ENCODE results near the gene PITX3. TPM values are rescaled to one million over a fixed set of nuclear protein-coding genes. Genes with fewer than 3 reads are reported as not detected.

The PITX3 gene
- total RNA-seq, 1 donor from 2014 or later, result not detected

DNA sequence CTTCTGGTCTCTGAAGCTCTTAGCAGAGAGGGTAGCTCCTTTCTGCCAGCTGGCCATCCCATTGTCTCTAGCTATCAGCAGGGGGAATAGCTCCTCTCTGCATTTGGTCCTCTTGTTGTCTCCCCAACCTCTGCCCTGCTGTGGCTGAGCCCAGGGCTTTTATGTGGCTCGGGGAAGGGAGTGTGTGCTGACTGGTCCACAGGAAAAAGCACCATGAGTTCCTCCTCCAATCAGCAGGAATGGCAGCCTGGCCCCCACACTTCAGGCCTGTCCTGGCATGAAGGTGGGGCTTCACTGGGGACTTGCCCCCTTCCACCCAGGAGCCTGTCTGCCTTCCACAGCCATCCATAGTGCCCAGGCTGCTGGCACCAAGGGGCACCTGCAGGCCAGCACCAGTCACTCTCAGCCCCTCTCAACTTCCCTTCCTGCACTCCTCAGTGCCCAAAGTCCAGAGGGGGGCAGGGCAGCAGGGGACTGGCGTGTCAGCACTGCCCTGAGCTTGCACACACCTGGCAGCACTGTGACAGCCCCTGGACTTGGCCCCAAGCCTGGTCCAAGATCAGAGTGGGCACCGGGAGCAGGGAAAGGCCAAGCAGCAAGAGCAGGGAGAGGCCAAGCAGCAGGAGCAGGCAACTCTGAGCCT is 52.9 kb downstream of the PITX3 start:
- Mint-ChIP-seq H3K36me3 (ENCODE audit: low read depth) (peaks cover 15% of the 10 kb centered on the region), H3K27me3 (ENCODE audit: low read depth) (peaks cover 6% of the 10 kb centered on the region), H3K4me1 (no peaks in the 10 kb centered on the region), H3K9me3 (peaks cover 29% of the 10 kb centered on the region), H3K4me3 (no peak overlapping the region), H3K27ac (ENCODE audit: unreplicated experiment) (peak overlapping the region; percentile 35)
- DNase-seq (ENCODE audit: low read depth, low spot score), result no peak
- TF ChIP-seq, protein P1, sequence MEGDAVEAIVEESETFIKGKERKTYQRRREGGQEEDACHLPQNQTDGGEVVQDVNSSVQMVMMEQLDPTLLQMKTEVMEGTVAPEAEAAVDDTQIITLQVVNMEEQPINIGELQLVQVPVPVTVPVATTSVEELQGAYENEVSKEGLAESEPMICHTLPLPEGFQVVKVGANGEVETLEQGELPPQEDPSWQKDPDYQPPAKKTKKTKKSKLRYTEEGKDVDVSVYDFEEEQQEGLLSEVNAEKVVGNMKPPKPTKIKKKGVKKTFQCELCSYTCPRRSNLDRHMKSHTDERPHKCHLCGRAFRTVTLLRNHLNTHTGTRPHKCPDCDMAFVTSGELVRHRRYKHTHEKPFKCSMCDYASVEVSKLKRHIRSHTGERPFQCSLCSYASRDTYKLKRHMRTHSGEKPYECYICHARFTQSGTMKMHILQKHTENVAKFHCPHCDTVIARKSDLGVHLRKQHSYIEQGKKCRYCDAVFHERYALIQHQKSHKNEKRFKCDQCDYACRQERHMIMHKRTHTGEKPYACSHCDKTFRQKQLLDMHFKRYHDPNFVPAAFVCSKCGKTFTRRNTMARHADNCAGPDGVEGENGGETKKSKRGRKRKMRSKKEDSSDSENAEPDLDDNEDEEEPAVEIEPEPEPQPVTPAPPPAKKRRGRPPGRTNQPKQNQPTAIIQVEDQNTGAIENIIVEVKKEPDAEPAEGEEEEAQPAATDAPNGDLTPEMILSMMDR (conservative IDR thresholded peaks at IDR 0.05), result no peak

GRCh38 chr10:102185811-102186527 is 55.3 kb downstream of the PITX3 start:
- H3K36me3 Mint-ChIP-seq (ENCODE audit: low read depth), result peaks cover 12% of the 10 kb centered on the region

DNA sequence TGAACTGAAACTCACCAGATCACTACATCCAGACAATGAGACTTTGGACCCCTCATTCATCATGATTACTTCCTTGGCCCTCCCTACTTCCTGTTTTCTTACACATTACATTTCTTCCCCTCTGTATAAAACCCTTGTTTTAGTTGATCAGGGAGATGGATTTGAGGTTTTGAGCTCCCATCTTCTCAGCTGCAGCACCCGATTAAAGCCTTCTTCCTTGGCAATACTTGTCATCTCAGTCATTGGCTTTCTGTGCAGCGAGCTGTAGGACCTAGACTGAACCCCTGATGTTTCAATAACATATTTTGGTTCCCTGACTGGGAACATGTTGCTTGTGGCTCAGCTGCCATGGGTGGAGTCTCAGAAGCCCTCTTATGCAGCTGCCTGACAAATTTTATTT is 56.0 kb downstream of the PITX3 start:
- no peak for DNase-seq (ENCODE audit: low read depth, low spot score)
- peaks cover 6% of the 10 kb centered on the region for H3K27me3 Mint-ChIP-seq (ENCODE audit: low read depth)
- H3K36me3 Mint-ChIP-seq (ENCODE audit: low read depth), result peaks cover 12% of the 10 kb centered on the region
- no peaks in the 10 kb centered on the region for H3K4me1 Mint-ChIP-seq
- no peak overlapping the region for H3K4me3 Mint-ChIP-seq
- peaks cover 20% of the 10 kb centered on the region for H3K9me3 Mint-ChIP-seq
- H3K27ac Mint-ChIP-seq (ENCODE audit: unreplicated experiment), result no peak overlapping the region
- TF ChIP-seq, protein P1 (conservative IDR thresholded peaks at IDR 0.05), result no peak

More at GRCh38 chr10:102185811-102186527, 55.3 kb downstream of the PITX3 start:
- H3K4me3 Mint-ChIP-seq, result no peak overlapping the region
- TF ChIP-seq, protein P1 (conservative IDR thresholded peaks at IDR 0.05), result no peak
- peaks cover 20% of the 10 kb centered on the region for H3K9me3 Mint-ChIP-seq
- DNase-seq (ENCODE audit: low read depth, low spot score), result no peak
- H3K4me1 Mint-ChIP-seq, result no peaks in the 10 kb centered on the region
- H3K27ac Mint-ChIP-seq (ENCODE audit: unreplicated experiment), result no peak overlapping the region
- H3K27me3 Mint-ChIP-seq (ENCODE audit: low read depth), result peaks cover 6% of the 10 kb centered on the region

- H3K4me3 Mint-ChIP-seq, result no peak overlapping the region
- H3K27me3 Mint-ChIP-seq (ENCODE audit: low read depth), result peaks cover 6% of the 10 kb centered on the region
- peaks cover 12% of the 10 kb centered on the region for H3K36me3 Mint-ChIP-seq (ENCODE audit: low read depth)
- H3K9me3 Mint-ChIP-seq, result peaks cover 20% of the 10 kb centered on the region
- H3K4me1 Mint-ChIP-seq, result no peaks in the 10 kb centered on the region
- no peak for DNase-seq (ENCODE audit: low read depth, low spot score)
- no peak overlapping the region for H3K27ac Mint-ChIP-seq (ENCODE audit: unreplicated experiment)
- TF ChIP-seq, protein P1 (conservative IDR thresholded peaks at IDR 0.05), result no peak
Measured at GRCh38 chr10:102184606-102185005, 56.7 kb downstream of the PITX3 start.

Other genes with a start within 250 kb of the PITX3 start
- gene ARMH3, start 185.3 kb downstream of the PITX3 start, total RNA-seq, result 24.4 TPM in 2 replicates
- gene HPS6, start 176.2 kb downstream of the PITX3 start, total RNA-seq, result 17.5 and 18.9 TPM in 2 replicates
- gene LDB1, start 121.1 kb downstream of the PITX3 start, total RNA-seq, result 122 and 127 TPM in 2 replicates
- 66.3 and 68.3 TPM in 2 replicates for gene PPRC1, start 108.5 kb downstream of the PITX3 start, total RNA-seq
- 111 and 116 TPM in 2 replicates for gene NOLC1, start 89.1 kb downstream of the PITX3 start, total RNA-seq
- 0.23 and 0.30 TPM in 2 replicates for gene ELOVL3, start 15.2 kb downstream of the PITX3 start, total RNA-seq
- gene GBF1, start 4.0 kb upstream of the PITX3 start, total RNA-seq, result 43.2 and 44.7 TPM in 2 replicates
- gene NFKB2, start 154.2 kb upstream of the PITX3 start, total RNA-seq, result 22.9 and 26.1 TPM in 2 replicates
- 36.1 and 37.4 TPM in 2 replicates for gene PSD, start 177.3 kb upstream of the PITX3 start, total RNA-seq
- 24.8 and 25.6 TPM in 2 replicates for gene FBXL15, start 179.3 kb upstream of the PITX3 start, total RNA-seq
- gene CUEDC2, start 191.1 kb upstream of the PITX3 start, total RNA-seq, result 118 and 121 TPM in 2 replicates
- 0.21 and 0.27 TPM in 2 replicates for gene C10orf95, start 210.0 kb upstream of the PITX3 start, total RNA-seq

Data from neural crest cell (in vitro differentiated cells).